Mesodermal cell (in vitro differentiated cells): ENCODE results near the gene CKAP2L. TPM values are rescaled to one million over a fixed set of nuclear protein-coding genes. Genes with fewer than 3 reads are reported as not detected.

Experiments used
- H3K27ac ChIP-seq: 2 replicates; pipeline ENCODE4 v1.7.0; 2013; ENCODE audit warnings: mild to moderate bottlenecking, low read depth, low read length, moderate library complexity; ENCODE audit not compliant: severe bottlenecking
- H3K36me3 ChIP-seq: 2 replicates; pipeline ENCODE4 v1.7.1; 2013; ENCODE audit warnings: mild to moderate bottlenecking, low read length, moderate library complexity; ENCODE audit not compliant: control insufficient read depth, insufficient read depth
- H3K4me1 ChIP-seq: one replicate; pipeline ENCODE4 v1.7.1; 2013; ENCODE audit warnings: mild to moderate bottlenecking, low read length; ENCODE audit not compliant: insufficient read depth, control insufficient read depth, poor library complexity, severe bottlenecking
- H3K4me3 ChIP-seq: 2 replicates; pipeline ENCODE4 v1.7.0; 2013; ENCODE audit warnings: low read length, control low read depth, mild to moderate bottlenecking; ENCODE audit not compliant: insufficient read depth, poor library complexity, severe bottlenecking; ENCODE audit errors: extremely low read depth
- H3K9me3 ChIP-seq: 2 replicates; pipeline ENCODE4 v1.7.1; 2013; ENCODE audit warnings: mild to moderate bottlenecking, low read length, moderate library complexity; ENCODE audit not compliant: control insufficient read depth
- WGBS, 2 experiments: methylation state at CpG; one replicate each; pipeline ENCODE4 v1.1.5; 2013; ENCODE audit warnings: missing lambda C conversion rate in 2 of 2; ENCODE audit not compliant: insufficient coverage in 2 of 2; 5-methylcytosine and 5-hydroxymethylcytosine counted together
- polyA plus RNA-seq, 2 experiments: library from polyadenylated mRNA; stranded (reverse); fragments of 50-300 nt; gene quantifications; one replicate each; pipeline ENCODE4 v1.2.3, GENCODE V29; 2013

The CKAP2L gene
- 19.9 TPM for polyA plus RNA-seq (2013, experiment 1 of 2)
- polyA plus RNA-seq (2013, experiment 2 of 2) = 22.8 TPM

GRCh38 chr2:112764071-112765044, at the start of gene CKAP2L:
TSS of gene CKAP2L (minus strand) at chr2:112764609. CDS start at chr2:112764598, 11 bp downstream.
- peak within 1 kb of the TSS; percentile 30 for H3K27ac ChIP-seq
- H3K4me3 ChIP-seq = peak within 1 kb of the TSS; percentile 82
- 0 to 1% methylated on average over 66 to 75 of the region's 79 CpGs for WGBS, 2 experiments
- peaks cover 8% of the 10 kb centered on the region for H3K4me1 ChIP-seq
- H3K36me3 ChIP-seq = peaks cover 21% of the 10 kb centered on the region
- H3K9me3 ChIP-seq = no peaks in the 10 kb centered on the region

GRCh38 chr2:112813280-112813966, 49.0 kb upstream of the CKAP2L start:
- no peaks in the 10 kb centered on the region for H3K9me3 ChIP-seq
- 96 to 100% methylated on average over 4 to 5 of the region's 10 CpGs for WGBS, 2 experiments
- no peak overlapping the region for H3K27ac ChIP-seq
- no peak overlapping the region for H3K4me3 ChIP-seq
- no peaks in the 10 kb centered on the region for H3K36me3 ChIP-seq
- H3K4me1 ChIP-seq = peaks cover 23% of the 10 kb centered on the region

- H3K27ac ChIP-seq = peak overlapping the region; percentile 17
- no peak overlapping the region for H3K4me3 ChIP-seq
- no peaks in the 10 kb centered on the region for H3K36me3 ChIP-seq
- peaks cover under 1% of the 10 kb centered on the region for H3K9me3 ChIP-seq
- WGBS, 2 experiments = 63 to 65% methylated on average over 7 to 11 of the region's 14 CpGs
- H3K4me1 ChIP-seq = peaks cover 23% of the 10 kb centered on the region
Observed at GRCh38 chr2:112812318-112813267, 48.2 kb upstream of the CKAP2L start.

GRCh38 chr2:112811841-112812306, 47.5 kb upstream of the CKAP2L start:
- H3K27ac ChIP-seq = peak overlapping the region; percentile 70

GRCh38 chr2:112811276-112811831, 46.9 kb upstream of the CKAP2L start:
- Histone ChIP-seq H3K27ac (peak overlapping the region; percentile 70), H3K36me3 (no peaks in the 10 kb centered on the region), H3K9me3 (peaks cover 4% of the 10 kb centered on the region), H3K4me1 (peaks cover 23% of the 10 kb centered on the region), H3K4me3 (no peak overlapping the region)
- WGBS, 2 experiments = 89 to 93% methylated on average over 2 to 3 of the region's 3 CpGs

More at GRCh38 chr2:112811841-112812306, 47.5 kb upstream of the CKAP2L start:
- Histone ChIP-seq H3K4me1 (peaks cover 23% of the 10 kb centered on the region), H3K4me3 (no peak overlapping the region), H3K36me3 (no peaks in the 10 kb centered on the region), H3K9me3 (peaks cover 4% of the 10 kb centered on the region)
- 66 to 78% methylated on average over 3 to 6 of the region's 7 CpGs for WGBS, 2 experiments

- Histone ChIP-seq H3K4me3 (no peak overlapping the region), H3K27ac (no peak overlapping the region), H3K9me3 (peaks cover 4% of the 10 kb centered on the region), H3K4me1 (peaks cover 24% of the 10 kb centered on the region), H3K36me3 (no peaks in the 10 kb centered on the region)
Observed at GRCh38 chr2:112809112-112809511, 44.7 kb upstream of the CKAP2L start.

GRCh38 chr2:112807233-112807807, 42.9 kb upstream of the CKAP2L start:
- WGBS, 2 experiments = 88 to 90% methylated on average over 1 to 2 of the region's 3 CpGs
- Histone ChIP-seq H3K4me3 (no peak overlapping the region), H3K9me3 (peaks cover 4% of the 10 kb centered on the region), H3K27ac (no peak overlapping the region), H3K4me1 (peaks cover 22% of the 10 kb centered on the region), H3K36me3 (no peaks in the 10 kb centered on the region)

- 91 to 94% methylated on average over 7 to 9 of the region's 11 CpGs for WGBS, 2 experiments
- peaks cover 4% of the 10 kb centered on the region for H3K9me3 ChIP-seq
- H3K36me3 ChIP-seq = no peaks in the 10 kb centered on the region
- no peak overlapping the region for H3K4me3 ChIP-seq
- no peak overlapping the region for H3K27ac ChIP-seq
- H3K4me1 ChIP-seq = peaks cover 10% of the 10 kb centered on the region
Observed at GRCh38 chr2:112805542-112805941, 41.1 kb upstream of the CKAP2L start.

- Histone ChIP-seq H3K36me3 (no peaks in the 10 kb centered on the region), H3K27ac (peak overlapping the region; percentile 68), H3K4me1 (peaks cover 10% of the 10 kb centered on the region), H3K9me3 (peaks cover 4% of the 10 kb centered on the region), H3K4me3 (no peak overlapping the region)
- WGBS, 2 experiments = 85 to 100% methylated on average over 1 to 3 of the region's 5 CpGs
Observed at GRCh38 chr2:112803691-112804521, 39.5 kb upstream of the CKAP2L start.
